ENCODE measurements around the gene ARF6. TPM values are rescaled to one million over a fixed set of nuclear protein-coding genes. Genes with fewer than 3 reads are reported as not detected.
A peak's percentile ranks its signal among the peaks of the same experiment; 100 is the strongest.

ARF6 gene
- total and polyA plus RNA-seq, 10 of the 15 experiments (the other 5 are each of a cell fraction or from before 2014, with no cell fraction given): 46.8 to 128 (median 71.9) TPM

DNA sequence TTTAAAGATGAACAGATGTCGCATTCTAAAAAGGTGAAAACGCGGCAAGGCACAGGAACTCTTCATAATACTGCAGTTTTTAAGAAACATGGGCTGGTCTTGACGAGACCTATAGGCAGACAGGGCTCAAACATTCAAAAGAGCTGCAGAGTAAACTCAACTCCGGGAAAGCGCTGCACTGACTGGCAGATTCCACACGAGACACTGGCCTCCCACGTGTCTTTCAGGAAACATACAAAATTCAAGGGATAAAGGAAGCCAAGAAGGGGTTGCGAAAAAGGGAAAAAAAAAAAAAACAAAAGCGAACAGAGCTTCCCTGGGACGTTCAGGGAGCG lies 614 bp upstream of the ARF6 start (continued):
- TF ChIP-seq, protein P1, sequence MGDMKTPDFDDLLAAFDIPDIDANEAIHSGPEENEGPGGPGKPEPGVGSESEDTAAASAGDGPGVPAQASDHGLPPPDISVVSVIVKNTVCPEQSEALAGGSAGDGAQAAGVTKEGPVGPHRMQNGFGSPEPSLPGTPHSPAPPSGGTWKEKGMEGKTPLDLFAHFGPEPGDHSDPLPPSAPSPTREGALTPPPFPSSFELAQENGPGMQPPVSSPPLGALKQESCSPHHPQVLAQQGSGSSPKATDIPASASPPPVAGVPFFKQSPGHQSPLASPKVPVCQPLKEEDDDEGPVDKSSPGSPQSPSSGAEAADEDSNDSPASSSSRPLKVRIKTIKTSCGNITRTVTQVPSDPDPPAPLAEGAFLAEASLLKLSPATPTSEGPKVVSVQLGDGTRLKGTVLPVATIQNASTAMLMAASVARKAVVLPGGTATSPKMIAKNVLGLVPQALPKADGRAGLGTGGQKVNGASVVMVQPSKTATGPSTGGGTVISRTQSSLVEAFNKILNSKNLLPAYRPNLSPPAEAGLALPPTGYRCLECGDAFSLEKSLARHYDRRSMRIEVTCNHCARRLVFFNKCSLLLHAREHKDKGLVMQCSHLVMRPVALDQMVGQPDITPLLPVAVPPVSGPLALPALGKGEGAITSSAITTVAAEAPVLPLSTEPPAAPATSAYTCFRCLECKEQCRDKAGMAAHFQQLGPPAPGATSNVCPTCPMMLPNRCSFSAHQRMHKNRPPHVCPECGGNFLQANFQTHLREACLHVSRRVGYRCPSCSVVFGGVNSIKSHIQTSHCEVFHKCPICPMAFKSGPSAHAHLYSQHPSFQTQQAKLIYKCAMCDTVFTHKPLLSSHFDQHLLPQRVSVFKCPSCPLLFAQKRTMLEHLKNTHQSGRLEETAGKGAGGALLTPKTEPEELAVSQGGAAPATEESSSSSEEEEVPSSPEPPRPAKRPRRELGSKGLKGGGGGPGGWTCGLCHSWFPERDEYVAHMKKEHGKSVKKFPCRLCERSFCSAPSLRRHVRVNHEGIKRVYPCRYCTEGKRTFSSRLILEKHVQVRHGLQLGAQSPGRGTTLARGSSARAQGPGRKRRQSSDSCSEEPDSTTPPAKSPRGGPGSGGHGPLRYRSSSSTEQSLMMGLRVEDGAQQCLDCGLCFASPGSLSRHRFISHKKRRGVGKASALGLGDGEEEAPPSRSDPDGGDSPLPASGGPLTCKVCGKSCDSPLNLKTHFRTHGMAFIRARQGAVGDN (IDR thresholded peaks at IDR 0.05): 0 out of 2 replicates have a peak, but pooled peaks have one; percentile 25
- no peak for TF ChIP-seq STAT1 (conservative IDR thresholded peaks at IDR 0.05)
- TF ChIP-seq MTA2 (IDR thresholded peaks at IDR 0.05; ENCODE audit: low read depth): no peak
- TF ChIP-seq, protein P2, sequence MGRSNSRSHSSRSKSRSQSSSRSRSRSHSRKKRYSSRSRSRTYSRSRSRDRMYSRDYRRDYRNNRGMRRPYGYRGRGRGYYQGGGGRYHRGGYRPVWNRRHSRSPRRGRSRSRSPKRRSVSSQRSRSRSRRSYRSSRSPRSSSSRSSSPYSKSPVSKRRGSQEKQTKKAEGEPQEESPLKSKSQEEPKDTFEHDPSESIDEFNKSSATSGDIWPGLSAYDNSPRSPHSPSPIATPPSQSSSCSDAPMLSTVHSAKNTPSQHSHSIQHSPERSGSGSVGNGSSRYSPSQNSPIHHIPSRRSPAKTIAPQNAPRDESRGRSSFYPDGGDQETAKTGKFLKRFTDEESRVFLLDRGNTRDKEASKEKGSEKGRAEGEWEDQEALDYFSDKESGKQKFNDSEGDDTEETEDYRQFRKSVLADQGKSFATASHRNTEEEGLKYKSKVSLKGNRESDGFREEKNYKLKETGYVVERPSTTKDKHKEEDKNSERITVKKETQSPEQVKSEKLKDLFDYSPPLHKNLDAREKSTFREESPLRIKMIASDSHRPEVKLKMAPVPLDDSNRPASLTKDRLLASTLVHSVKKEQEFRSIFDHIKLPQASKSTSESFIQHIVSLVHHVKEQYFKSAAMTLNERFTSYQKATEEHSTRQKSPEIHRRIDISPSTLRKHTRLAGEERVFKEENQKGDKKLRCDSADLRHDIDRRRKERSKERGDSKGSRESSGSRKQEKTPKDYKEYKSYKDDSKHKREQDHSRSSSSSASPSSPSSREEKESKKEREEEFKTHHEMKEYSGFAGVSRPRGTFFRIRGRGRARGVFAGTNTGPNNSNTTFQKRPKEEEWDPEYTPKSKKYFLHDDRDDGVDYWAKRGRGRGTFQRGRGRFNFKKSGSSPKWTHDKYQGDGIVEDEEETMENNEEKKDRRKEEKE (IDR thresholded peaks at IDR 0.05): no peak
- TF ChIP-seq CHD4 (IDR thresholded peaks at IDR 0.05): no peak
- no peak for TF ChIP-seq KAT2A (conservative IDR thresholded peaks at IDR 0.05; ENCODE audit: control insufficient read depth, low read depth, low read length)
- no peak for TF ChIP-seq ZNF384 (IDR thresholded peaks at IDR 0.05; ENCODE audit: borderline replicate concordance, low read depth, low read length)
- no peak for TF ChIP-seq CREM (IDR thresholded peaks at IDR 0.05; ENCODE audit: low read depth)
- TF ChIP-seq, protein P3, sequence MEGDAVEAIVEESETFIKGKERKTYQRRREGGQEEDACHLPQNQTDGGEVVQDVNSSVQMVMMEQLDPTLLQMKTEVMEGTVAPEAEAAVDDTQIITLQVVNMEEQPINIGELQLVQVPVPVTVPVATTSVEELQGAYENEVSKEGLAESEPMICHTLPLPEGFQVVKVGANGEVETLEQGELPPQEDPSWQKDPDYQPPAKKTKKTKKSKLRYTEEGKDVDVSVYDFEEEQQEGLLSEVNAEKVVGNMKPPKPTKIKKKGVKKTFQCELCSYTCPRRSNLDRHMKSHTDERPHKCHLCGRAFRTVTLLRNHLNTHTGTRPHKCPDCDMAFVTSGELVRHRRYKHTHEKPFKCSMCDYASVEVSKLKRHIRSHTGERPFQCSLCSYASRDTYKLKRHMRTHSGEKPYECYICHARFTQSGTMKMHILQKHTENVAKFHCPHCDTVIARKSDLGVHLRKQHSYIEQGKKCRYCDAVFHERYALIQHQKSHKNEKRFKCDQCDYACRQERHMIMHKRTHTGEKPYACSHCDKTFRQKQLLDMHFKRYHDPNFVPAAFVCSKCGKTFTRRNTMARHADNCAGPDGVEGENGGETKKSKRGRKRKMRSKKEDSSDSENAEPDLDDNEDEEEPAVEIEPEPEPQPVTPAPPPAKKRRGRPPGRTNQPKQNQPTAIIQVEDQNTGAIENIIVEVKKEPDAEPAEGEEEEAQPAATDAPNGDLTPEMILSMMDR (IDR thresholded peaks at IDR 0.05 in 2 of 3, conservative IDR thresholded peaks at IDR 0.05 in 1 of 3; ENCODE audit: control insufficient read depth in 2 of 3, extremely low read depth in 1 of 3, insufficient read depth in 1 of 3, low read depth in 3 of 3, low read length in 3 of 3): no peak
- TF ChIP-seq RUNX3 (IDR thresholded peaks at IDR 0.05; ENCODE audit: low read length): peak; percentile 11; the same call in 1 of the 2 replicates
- peak; percentile 78 for TF ChIP-seq RAD51 (IDR thresholded peaks at IDR 0.05)
- TF ChIP-seq NR2C2 (IDR thresholded peaks at IDR 0.05; ENCODE audit: borderline replicate concordance, control insufficient read depth, insufficient read length, low read depth): no peak
- no peak for TF ChIP-seq JUND (IDR thresholded peaks at IDR 0.05; ENCODE audit: low read depth, low read length)
- TF ChIP-seq, protein P4, sequence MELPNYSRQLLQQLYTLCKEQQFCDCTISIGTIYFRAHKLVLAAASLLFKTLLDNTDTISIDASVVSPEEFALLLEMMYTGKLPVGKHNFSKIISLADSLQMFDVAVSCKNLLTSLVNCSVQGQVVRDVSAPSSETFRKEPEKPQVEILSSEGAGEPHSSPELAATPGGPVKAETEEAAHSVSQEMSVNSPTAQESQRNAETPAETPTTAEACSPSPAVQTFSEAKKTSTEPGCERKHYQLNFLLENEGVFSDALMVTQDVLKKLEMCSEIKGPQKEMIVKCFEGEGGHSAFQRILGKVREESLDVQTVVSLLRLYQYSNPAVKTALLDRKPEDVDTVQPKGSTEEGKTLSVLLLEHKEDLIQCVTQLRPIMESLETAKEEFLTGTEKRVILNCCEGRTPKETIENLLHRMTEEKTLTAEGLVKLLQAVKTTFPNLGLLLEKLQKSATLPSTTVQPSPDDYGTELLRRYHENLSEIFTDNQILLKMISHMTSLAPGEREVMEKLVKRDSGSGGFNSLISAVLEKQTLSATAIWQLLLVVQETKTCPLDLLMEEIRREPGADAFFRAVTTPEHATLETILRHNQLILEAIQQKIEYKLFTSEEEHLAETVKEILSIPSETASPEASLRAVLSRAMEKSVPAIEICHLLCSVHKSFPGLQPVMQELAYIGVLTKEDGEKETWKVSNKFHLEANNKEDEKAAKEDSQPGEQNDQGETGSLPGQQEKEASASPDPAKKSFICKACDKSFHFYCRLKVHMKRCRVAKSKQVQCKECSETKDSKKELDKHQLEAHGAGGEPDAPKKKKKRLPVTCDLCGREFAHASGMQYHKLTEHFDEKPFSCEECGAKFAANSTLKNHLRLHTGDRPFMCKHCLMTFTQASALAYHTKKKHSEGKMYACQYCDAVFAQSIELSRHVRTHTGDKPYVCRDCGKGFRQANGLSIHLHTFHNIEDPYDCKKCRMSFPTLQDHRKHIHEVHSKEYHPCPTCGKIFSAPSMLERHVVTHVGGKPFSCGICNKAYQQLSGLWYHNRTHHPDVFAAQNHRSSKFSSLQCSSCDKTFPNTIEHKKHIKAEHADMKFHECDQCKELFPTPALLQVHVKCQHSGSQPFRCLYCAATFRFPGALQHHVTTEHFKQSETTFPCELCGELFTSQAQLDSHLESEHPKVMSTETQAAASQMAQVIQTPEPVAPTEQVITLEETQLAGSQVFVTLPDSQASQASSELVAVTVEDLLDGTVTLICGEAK (IDR thresholded peaks at IDR 0.05; ENCODE audit: borderline replicate concordance): no peak
- no peak for TF ChIP-seq SIX5 (IDR thresholded peaks at IDR 0.05; ENCODE audit: low read depth, low read length, severe bottlenecking)
- no peak for TF ChIP-seq CEBPB (IDR thresholded peaks at IDR 0.05; ENCODE audit: borderline replicate concordance in 1 of 2, low read depth in 2 of 2, low read length in 2 of 2)
